Nephron progenitor cell (in vitro differentiated cells): ENCODE measurements around the gene COX17.

ENCODE experiments used
- DNase-seq: peaks from one replicate; pipeline ENCODE4 v3.0.0; 2021
- H3K27ac Mint-ChIP-seq: 2 replicates; pipeline ENCODE4 v1.8.0; 2021; ENCODE audit warnings: mild to moderate bottlenecking, moderate library complexity, mixed read lengths
- H3K27me3 Mint-ChIP-seq: 2 replicates; pipeline ENCODE4 v1.8.0; 2021; ENCODE audit warnings: mild to moderate bottlenecking, low read depth, mixed read lengths; ENCODE audit not compliant: poor library complexity
- H3K36me3 Mint-ChIP-seq: 2 replicates; pipeline ENCODE4 v1.8.0; 2021; ENCODE audit warnings: low read depth, mixed read lengths
- H3K4me1 Mint-ChIP-seq: 2 replicates; pipeline ENCODE4 v1.8.0; 2021; ENCODE audit warnings: mixed read lengths
- H3K4me3 Mint-ChIP-seq: 2 replicates; pipeline ENCODE4 v1.8.0; 2021; ENCODE audit warnings: mild to moderate bottlenecking, moderate library complexity, mixed read lengths
- H3K9me3 Mint-ChIP-seq: 2 replicates; pipeline ENCODE4 v1.8.0; 2021; ENCODE audit warnings: mild to moderate bottlenecking, moderate library complexity, mixed read lengths
- CTCF ChIP-seq: fragments of 200-600 bp; sonication (generic); IDR thresholded peaks from 2 replicates; pipeline ENCODE4 v1.5.0; 2021; ENCODE audit warnings: antibody characterized with exemption

COX17 gene

GRCh38 chr3:119628390-119628789 is 48.8 kb downstream of the COX17 start:
- Mint-ChIP-seq H3K36me3 (no peaks in the 10 kb centered on the region), H3K9me3 (peaks cover 5% of the 10 kb centered on the region), H3K27me3 (peaks cover 20% of the 10 kb centered on the region), H3K4me1 (peaks cover 21% of the 10 kb centered on the region), H3K27ac (no peak overlapping the region), H3K4me3 (no peak overlapping the region)
- DNase-seq, result no peak
- no peak for TF ChIP-seq CTCF

GRCh38 chr3:119627461-119627860 is 49.7 kb downstream of the COX17 start:
- Mint-ChIP-seq H3K9me3 (peaks cover 5% of the 10 kb centered on the region), H3K4me3 (no peak overlapping the region), H3K27ac (no peak overlapping the region), H3K4me1 (peaks cover 15% of the 10 kb centered on the region), H3K27me3 (peaks cover 20% of the 10 kb centered on the region), H3K36me3 (no peaks in the 10 kb centered on the region)
- DNase-seq, result no peak
- no peak for TF ChIP-seq CTCF

GRCh38 chr3:119626196-119626595 is 51.0 kb downstream of the COX17 start:
- no peak for DNase-seq
- Mint-ChIP-seq H3K27ac (no peak overlapping the region), H3K27me3 (peaks cover 19% of the 10 kb centered on the region), H3K9me3 (peaks cover 5% of the 10 kb centered on the region), H3K4me3 (no peak overlapping the region), H3K36me3 (no peaks in the 10 kb centered on the region), H3K4me1 (peaks cover 10% of the 10 kb centered on the region)
- no peak for TF ChIP-seq CTCF

GRCh38 chr3:119625451-119626153 is 51.6 kb downstream of the COX17 start:
- peaks cover 5% of the 10 kb centered on the region for H3K9me3 Mint-ChIP-seq
- TF ChIP-seq CTCF, result no peak
- peaks cover 16% of the 10 kb centered on the region for H3K27me3 Mint-ChIP-seq
- DNase-seq, result no peak
- no peak overlapping the region for H3K4me3 Mint-ChIP-seq
- H3K27ac Mint-ChIP-seq, result peak overlapping the region; percentile 16
- H3K4me1 Mint-ChIP-seq, result peaks cover 10% of the 10 kb centered on the region
- H3K36me3 Mint-ChIP-seq, result no peaks in the 10 kb centered on the region

- no peak for DNase-seq
- no peak for TF ChIP-seq CTCF
- no peak overlapping the region for H3K27ac Mint-ChIP-seq
- H3K27me3 Mint-ChIP-seq, result peaks cover 18% of the 10 kb centered on the region
- peaks cover 10% of the 10 kb centered on the region for H3K4me1 Mint-ChIP-seq
- H3K36me3 Mint-ChIP-seq, result no peaks in the 10 kb centered on the region
- H3K4me3 Mint-ChIP-seq, result no peak overlapping the region
- H3K9me3 Mint-ChIP-seq, result peaks cover 5% of the 10 kb centered on the region
Observed at GRCh38 chr3:119624002-119624720, 53.0 kb downstream of the COX17 start.
